ENCODE results near the gene SAPCD1. TPM values are rescaled to one million over a fixed set of nuclear protein-coding genes. Genes with fewer than 3 reads are reported as not detected.
A peak's percentile ranks its signal among the peaks of the same experiment; 100 is the strongest.

Gene SAPCD1
- total RNA-seq, 1 donor from 2014 or later: 21.3 TPM

- DNase-seq (ENCODE audit: low read depth, low spot score): no peak
- Mint-ChIP-seq H3K27ac (ENCODE audit: unreplicated experiment) (no peak overlapping the region), H3K27me3 (ENCODE audit: low read depth) (peaks cover 4% of the 10 kb centered on the region), H3K4me1 (peaks cover 62% of the 10 kb centered on the region), H3K36me3 (ENCODE audit: low read depth) (peaks cover 27% of the 10 kb centered on the region), H3K9me3 (no peaks in the 10 kb centered on the region), H3K4me3 (peak overlapping the region; percentile 98)
- TF ChIP-seq, protein P1, sequence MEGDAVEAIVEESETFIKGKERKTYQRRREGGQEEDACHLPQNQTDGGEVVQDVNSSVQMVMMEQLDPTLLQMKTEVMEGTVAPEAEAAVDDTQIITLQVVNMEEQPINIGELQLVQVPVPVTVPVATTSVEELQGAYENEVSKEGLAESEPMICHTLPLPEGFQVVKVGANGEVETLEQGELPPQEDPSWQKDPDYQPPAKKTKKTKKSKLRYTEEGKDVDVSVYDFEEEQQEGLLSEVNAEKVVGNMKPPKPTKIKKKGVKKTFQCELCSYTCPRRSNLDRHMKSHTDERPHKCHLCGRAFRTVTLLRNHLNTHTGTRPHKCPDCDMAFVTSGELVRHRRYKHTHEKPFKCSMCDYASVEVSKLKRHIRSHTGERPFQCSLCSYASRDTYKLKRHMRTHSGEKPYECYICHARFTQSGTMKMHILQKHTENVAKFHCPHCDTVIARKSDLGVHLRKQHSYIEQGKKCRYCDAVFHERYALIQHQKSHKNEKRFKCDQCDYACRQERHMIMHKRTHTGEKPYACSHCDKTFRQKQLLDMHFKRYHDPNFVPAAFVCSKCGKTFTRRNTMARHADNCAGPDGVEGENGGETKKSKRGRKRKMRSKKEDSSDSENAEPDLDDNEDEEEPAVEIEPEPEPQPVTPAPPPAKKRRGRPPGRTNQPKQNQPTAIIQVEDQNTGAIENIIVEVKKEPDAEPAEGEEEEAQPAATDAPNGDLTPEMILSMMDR (conservative IDR thresholded peaks at IDR 0.05): no peak
These were observed 30.4 kb upstream of the SAPCD1 start for GRCh38 chr6:31732029-31732428.

GRCh38 chr6:31733734-31734133, 28.7 kb upstream of the SAPCD1 start:
- Mint-ChIP-seq H3K4me3 (peak overlapping the region; percentile 93), H3K36me3 (ENCODE audit: low read depth) (peaks cover 21% of the 10 kb centered on the region), H3K27ac (ENCODE audit: unreplicated experiment) (peak overlapping the region; percentile 43), H3K9me3 (no peaks in the 10 kb centered on the region), H3K4me1 (peaks cover 75% of the 10 kb centered on the region), H3K27me3 (ENCODE audit: low read depth) (peaks cover 4% of the 10 kb centered on the region)
- TF ChIP-seq, protein P1 (conservative IDR thresholded peaks at IDR 0.05): no peak
- no peak for DNase-seq (ENCODE audit: low read depth, low spot score)

DNA sequence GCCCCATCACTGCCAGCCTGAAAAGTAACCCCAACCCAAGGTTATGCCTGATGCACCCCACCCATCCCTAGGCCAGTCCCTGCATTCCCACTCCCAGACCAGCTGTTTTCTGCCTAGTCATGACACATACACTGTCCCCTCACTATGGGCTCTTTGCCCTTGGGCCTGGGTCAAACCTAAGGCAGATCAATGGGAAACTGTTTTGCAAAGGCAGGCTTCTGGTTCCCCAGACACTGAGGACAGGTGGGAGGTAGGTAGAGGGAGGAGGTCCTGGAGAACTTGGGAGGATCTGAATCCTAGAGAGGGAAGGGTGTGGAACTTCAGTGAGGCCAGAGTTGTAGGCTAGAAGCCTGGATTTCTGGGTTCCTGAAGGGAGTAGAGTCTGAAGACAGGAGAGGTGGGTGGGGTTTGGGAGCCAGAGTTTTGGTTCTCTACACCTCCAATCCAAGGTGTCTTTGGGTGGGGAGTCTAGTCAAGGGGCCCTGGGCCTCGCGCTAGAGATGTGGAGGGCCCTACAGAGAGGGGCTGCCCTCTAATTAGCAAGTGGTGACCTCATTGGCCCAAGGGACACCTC, 28.1 kb upstream of the SAPCD1 start:
- Mint-ChIP-seq H3K9me3 (no peaks in the 10 kb centered on the region), H3K4me1 (peaks cover 75% of the 10 kb centered on the region), H3K27me3 (ENCODE audit: low read depth) (peaks cover 2% of the 10 kb centered on the region), H3K27ac (ENCODE audit: unreplicated experiment) (peak overlapping the region; percentile 93), H3K4me3 (peak overlapping the region; percentile 93), H3K36me3 (ENCODE audit: low read depth) (peaks cover 19% of the 10 kb centered on the region)
- TF ChIP-seq, protein P1 (conservative IDR thresholded peaks at IDR 0.05): no peak
- no peak for DNase-seq (ENCODE audit: low read depth, low spot score)

DNA sequence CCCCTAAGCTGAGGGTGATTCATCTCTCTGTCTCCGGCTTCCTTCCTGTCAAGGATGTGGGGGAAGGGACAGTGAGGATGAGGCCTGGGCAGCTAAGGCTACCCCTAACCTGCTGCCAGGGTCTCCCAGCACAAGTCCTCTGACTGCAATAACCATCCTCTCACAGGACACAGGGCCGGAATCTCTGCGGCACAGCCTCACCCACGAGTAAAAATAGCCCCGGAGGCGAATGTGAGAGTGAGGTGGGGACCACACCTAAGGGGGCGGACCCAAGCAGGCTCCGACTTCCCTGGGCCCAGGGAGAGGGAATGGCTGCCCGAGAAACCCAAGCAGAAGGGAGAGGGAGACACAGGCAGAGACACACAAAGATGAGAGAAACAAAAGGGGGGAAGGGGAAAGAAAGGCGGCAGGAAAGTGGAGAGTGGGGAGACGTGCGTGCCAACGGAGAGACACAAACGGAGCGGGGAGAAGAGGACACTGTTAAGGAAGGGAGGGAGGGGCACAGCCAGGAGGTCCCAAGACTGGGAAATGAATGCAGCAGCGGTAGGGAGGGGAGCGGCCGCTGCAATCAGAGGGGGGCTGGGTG, 27.5 kb upstream of the SAPCD1 start:
- peaks cover 17% of the 10 kb centered on the region for H3K36me3 Mint-ChIP-seq (ENCODE audit: low read depth)
- TF ChIP-seq, protein P1 (conservative IDR thresholded peaks at IDR 0.05): no peak
- H3K9me3 Mint-ChIP-seq: no peaks in the 10 kb centered on the region
- peaks cover 79% of the 10 kb centered on the region for H3K4me1 Mint-ChIP-seq
- H3K4me3 Mint-ChIP-seq: peak overlapping the region; percentile 93
- peak overlapping the region; percentile 100 for H3K27ac Mint-ChIP-seq (ENCODE audit: unreplicated experiment)
- DNase-seq (ENCODE audit: low read depth, low spot score): no peak
- H3K27me3 Mint-ChIP-seq (ENCODE audit: low read depth): no peaks in the 10 kb centered on the region

GRCh38 chr6:31736021-31736767, 26.3 kb upstream of the SAPCD1 start, which contains the start of gene CLIC1:
CLIC1 (minus strand) TSS chr6:31736530; CDS start chr6:31736300, 230 bp downstream.
- Mint-ChIP-seq H3K27me3 (ENCODE audit: low read depth) (no peaks in the 10 kb centered on the region), H3K4me1 (peaks cover 79% of the 10 kb centered on the region), H3K9me3 (no peaks in the 10 kb centered on the region), H3K36me3 (ENCODE audit: low read depth) (peaks cover 13% of the 10 kb centered on the region), H3K4me3 (peak within 1 kb of the TSS; percentile 93), H3K27ac (ENCODE audit: unreplicated experiment) (peak within 1 kb of the TSS; percentile 100)
- TF ChIP-seq, protein P1 (conservative IDR thresholded peaks at IDR 0.05): no peak
- DNase-seq (ENCODE audit: low read depth, low spot score): peak; percentile 54
